K562 (cell line): Measurements from ENCODE around the gene B4GALT1. TPM values are rescaled to one million over a fixed set of nuclear protein-coding genes. Genes with fewer than 3 reads are reported as not detected.
A peak's percentile ranks its signal among the peaks of the same experiment; 100 is the strongest.

ENCODE experiments used
- ATAC-seq: fragments of 200-7000 bp; cut with Tn5 transposase; 3 replicates; pipeline ENCODE4 v1.9.1; 2020; ENCODE audit warnings: moderate library complexity
- BruUV-seq: library from RNA; stranded (reverse); fragments of 400-500 nt; replicated peaks from 2 replicates; lab custom pipeline; 2021; lab: Mats Ljungman, UMichigan
- CTCF ChIA-PET: fragments of 300-600 bp; formaldehyde crosslinking; extraction: SDS; loops from one replicate; lab custom pipeline; 2021; ENCODE audit warnings: low intra/inter-chr PET ratio; lab: Yijun Ruan, JAX
- POLR2A ChIA-PET: fragments of 300-600, 350-650 bp; sonication (Branson Sonifier 250); formaldehyde crosslinking; extraction: SDS; loops from one replicate; lab custom pipeline; 2021; ENCODE audit warnings: antibody characterized with exemption, inconsistent platforms; lab: Yijun Ruan, JAX
- DNase-seq, 4 experiments: peaks; one replicate each; pipeline versions ENCODE4 v3.0.0 to v3.0.0-alpha.2; 2011 to 2018; ENCODE audit warnings: low spot score in 3 of 4, mixed read lengths in 3 of 4; ENCODE audit errors: extremely low read depth in 1 of 4
- FAIRE-seq: peaks from 2 replicates; lab custom pipeline; 2011; peaks lifted over from hg19 to GRCh38; lab: Jason Lieb, UNC
- H2AFZ ChIP-seq: 2 replicates; pipeline ENCODE4 v1.6.0; 2011; ENCODE audit warnings: low read depth, low read length, control low read depth, inconsistent platforms
- H3K27ac ChIP-seq: fragments of 200-600 bp; 3 replicates; pipeline ENCODE4 v1.8.0; 2011; ENCODE audit warnings: low read depth, mild to moderate bottlenecking, control low read depth, inconsistent platforms, low read length, moderate library complexity, mixed read lengths; ENCODE audit errors: extremely low read depth
- H3K27me3 ChIP-seq, 2 experiments: fragments of 300-600 bp in 1 of 2; 2 replicates in 1 of 2; 3 replicates in 1 of 2; pipeline versions ENCODE4 v1.6.0 to v1.8.0; 2011; ENCODE audit warnings: inconsistent platforms in 2 of 2, low read length in 2 of 2, mild to moderate bottlenecking in 1 of 2, mixed read lengths in 1 of 2, moderate library complexity in 1 of 2; ENCODE audit not compliant: control insufficient read depth in 2 of 2, insufficient read depth in 2 of 2
- H3K36me3 ChIP-seq: fragments of 300-600 bp; 3 replicates; pipeline ENCODE4 v1.8.0; 2011; ENCODE audit warnings: mild to moderate bottlenecking, low read length, inconsistent platforms; ENCODE audit not compliant: control insufficient read depth, insufficient read depth
- H3K4me1 ChIP-seq, 2 experiments: fragments of 200-600 bp in 1 of 2; replicated peaks in 1 of 2; 2 replicates in 1 of 2; 3 replicates in 1 of 2; pipeline versions ENCODE4 v1.5.1 to v1.8.0; 2011; ENCODE audit warnings: inconsistent platforms in 2 of 2, low read length in 2 of 2, mild to moderate bottlenecking in 1 of 2, mixed read lengths in 1 of 2, moderate library complexity in 1 of 2; ENCODE audit not compliant: control insufficient read depth in 2 of 2, insufficient read depth in 2 of 2
- H3K4me2 ChIP-seq: 2 replicates; pipeline ENCODE4 v1.6.1; 2011; ENCODE audit warnings: low read length, control low read depth, inconsistent platforms, mixed read lengths; ENCODE audit not compliant: insufficient read depth
- H3K4me3 ChIP-seq: fragments of 200-600 bp; sonication (generic), shearing (Covaris generic); 2 replicates; pipeline ENCODE4 v1.5.1; 2016; ENCODE audit warnings: control low read depth, inconsistent platforms
- H3K79me2 ChIP-seq: fragments of 200-600 bp; 3 replicates; pipeline ENCODE4 v1.8.0; 2011; ENCODE audit warnings: low read length, inconsistent platforms; ENCODE audit not compliant: control insufficient read depth, insufficient read depth
- H3K9ac ChIP-seq, 2 experiments: 2 replicates each; pipeline versions ENCODE4 v1.6.0 to v1.6.1; 2011; ENCODE audit warnings: low read depth in 2 of 2, low read length in 2 of 2, control low read depth in 1 of 2, inconsistent platforms in 1 of 2, mild to moderate bottlenecking in 1 of 2, mixed read lengths in 1 of 2; ENCODE audit not compliant: insufficient read depth in 1 of 2
- H3K9me1 ChIP-seq: one replicate; pipeline ENCODE4 v1.6.0; 2011; ENCODE audit warnings: inconsistent platforms, mild to moderate bottlenecking, low read length, moderate library complexity; ENCODE audit not compliant: control insufficient read depth, insufficient read depth
- H3K9me3 ChIP-seq: replicated peaks from 2 replicates; pipeline ENCODE4 v1.5.1; 2011; ENCODE audit warnings: low read depth, low read length, inconsistent platforms; ENCODE audit not compliant: control insufficient read depth, insufficient read depth
- H4K20me1 ChIP-seq: replicated peaks from 2 replicates; pipeline ENCODE4 v1.6.1; 2011; ENCODE audit warnings: low read length, inconsistent platforms, mixed read lengths; ENCODE audit not compliant: control insufficient read depth, insufficient read depth
- ATF6 ChIP-seq: sonication (generic); formaldehyde crosslinking; IDR thresholded peaks from 2 replicates; pipeline ENCODE4 v1.4.0; 2020; ENCODE audit warnings: mild to moderate bottlenecking, missing genetic modification reagents
- BCOR ChIP-seq: fragments of 450-650 bp; IDR thresholded peaks from 2 replicates; pipeline ENCODE4 v1.6.1; 2016
- E2F1 ChIP-seq: sonication (generic); formaldehyde crosslinking; IDR thresholded peaks from 2 replicates; pipeline ENCODE4 v1.8.1; 2023; ENCODE audit warnings: mild to moderate bottlenecking, missing genetic modification reagents, moderate library complexity
- FOSL1 ChIP-seq: fragments of 200-800 bp; sonication (Bioruptor generic); conservative IDR thresholded peaks from 2 replicates; pipeline ENCODE4 v1.6.1; 2016; ENCODE audit warnings: missing genetic modification characterization, missing compliant biosample characterization
- FOXM1 ChIP-seq, 2 experiments: fragments of 450-650 bp in 1 of 2; sonication (generic) in 1 of 2; formaldehyde crosslinking in 1 of 2; IDR thresholded peaks; 2 replicates each; pipeline versions ENCODE4 v1.6.1 to v1.9.0; 2017 to 2022; ENCODE audit warnings: low read depth in 2 of 2, mild to moderate bottlenecking in 2 of 2, missing genetic modification reagents in 1 of 2, moderate library complexity in 1 of 2
- FOXP1 ChIP-seq: sonication (generic); formaldehyde crosslinking; IDR thresholded peaks from 2 replicates; pipeline ENCODE4 v1.8.0; 2022; ENCODE audit warnings: mild to moderate bottlenecking, missing genetic modification reagents
- HNRNPK ChIP-seq: fragments of 200-400 bp; formaldehyde crosslinking; IDR thresholded peaks from one replicate; pipeline ENCODE4 v1.6.1; 2018; ENCODE audit warnings: mild to moderate bottlenecking, low read depth, low read length; ENCODE audit not compliant: poor library complexity, severe bottlenecking
- IRF2 ChIP-seq: sonication (generic); formaldehyde crosslinking; IDR thresholded peaks from 2 replicates; pipeline ENCODE4 v1.8.1; 2022; ENCODE audit warnings: mild to moderate bottlenecking, missing genetic modification reagents
- NFXL1 ChIP-seq: fragments of 450-650 bp; formaldehyde crosslinking; IDR thresholded peaks from 2 replicates; pipeline ENCODE4 v1.4.0; 2021; ENCODE audit warnings: mild to moderate bottlenecking
- POLR2H ChIP-seq: IDR thresholded peaks from 2 replicates; pipeline ENCODE4 v1.6.1; 2016; ENCODE audit warnings: missing genetic modification characterization, low read depth, mild to moderate bottlenecking, control low read depth, missing compliant biosample characterization, moderate library complexity
- PTTG1 ChIP-seq: fragments of 450-650 bp; IDR thresholded peaks from 2 replicates; pipeline ENCODE4 v1.6.1; 2016; ENCODE audit warnings: low read depth, mild to moderate bottlenecking, missing genetic modification characterization, missing compliant biosample characterization
- TRIM28 ChIP-seq: fragments of 450-650 bp; IDR thresholded peaks from 2 replicates; pipeline ENCODE4 v1.6.1; 2017
- XRCC5 ChIP-seq: fragments of 200-400 bp; formaldehyde crosslinking; IDR thresholded peaks from 2 replicates; pipeline ENCODE4 v1.6.1; 2017; ENCODE audit warnings: low read depth, mild to moderate bottlenecking, low read length
- WGBS: fragments of 100-300 bp; shearing (Covaris generic); methylation state at CpG from one replicate; pipeline ENCODE4 v1.1.6; 2016; ENCODE audit warnings: low coverage, mixed read lengths; ENCODE audit not compliant: insufficient coverage; ENCODE audit errors: missing lambda C conversion rate; 5-methylcytosine and 5-hydroxymethylcytosine counted together
- in situ Hi-C: fragments of 300-500 bp; cut with MboI; formaldehyde crosslinking; loops from 4 replicates; pipeline ENCODE4 v1.15.0; 2018; ENCODE audit warnings: inconsistent platforms, mixed read lengths
- intact Hi-C: fragments of 100-400 bp; cut with micrococcal nuclease; formaldehyde crosslinking; loops from 2 replicates; pipeline ENCODE4 v1.14.2; 2022
- polyA plus RNA-seq, 8 experiments: library from polyadenylated mRNA; depleted of rRNA in 4 of 8; stranded (reverse) in 5 of 8; unstranded in 3 of 8; fragments of >200 nt; fragmentation: Nextera tagmentation in 2 of 8; fragmentation: Illumina TruSeq in 1 of 8; extraction: Ambion mirVana in 2 of 8; extraction: Trizol in 1 of 8; gene quantifications; 2 replicates each; pipeline versions ENCODE4 v1.2.1 to v1.2.3, GENCODE V29; 2011 to 2014; ENCODE audit warnings: inconsistent platforms in 1 of 8, missing spikeins in 1 of 8
- total RNA-seq, 7 experiments: library from RNA; depleted of rRNA in 6 of 7; stranded (reverse); fragments of >200 nt in 6 of 7; fragmentation: Illumina TruSeq in 2 of 7; extraction: Trizol in 2 of 7; gene quantifications; 2 replicates each; pipeline versions ENCODE4 v1.2.1 to v1.2.3, GENCODE V29; 2011 to 2021; ENCODE audit warnings: low replicate concordance in 1 of 7
- TF ChIP-seq, protein P1 (sequence below), 2 experiments: IDR thresholded peaks; 2 replicates each; pipeline ENCODE4 v1.6.1; 2012; ENCODE audit warnings: improper control_type of control experiment in 2 of 2, low read depth in 2 of 2, low read length in 2 of 2, borderline replicate concordance in 1 of 2

B4GALT1 gene
- total and polyA plus RNA-seq, 9 of the 15 experiments (the other 6 are each of a cell fraction or from before 2014, with no cell fraction given) = 4.1 to 26.8 (median 7.1) TPM

DNA sequence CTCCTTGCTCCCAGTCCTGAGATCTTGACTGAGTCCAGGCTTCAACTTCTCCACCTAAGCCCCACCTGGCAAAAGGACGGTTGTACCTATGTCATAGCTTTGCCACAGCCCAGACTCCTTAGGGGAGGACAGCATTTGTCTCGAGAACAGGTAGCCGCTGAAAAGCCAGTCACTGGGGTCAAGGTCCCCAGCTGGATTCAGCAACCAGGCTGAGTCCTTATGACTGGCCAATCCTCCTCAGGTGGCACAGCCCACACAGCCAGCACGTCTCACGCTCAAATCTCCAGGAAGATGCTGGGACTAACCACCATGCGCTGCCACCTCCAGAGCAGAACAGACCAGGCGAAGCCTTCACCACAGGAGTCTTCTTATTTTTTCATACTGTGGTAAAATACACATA is 62.7 kb downstream of the B4GALT1 start:
- H3K9ac ChIP-seq = peak overlapping the region in 1 of 2 experiments; percentile 36; a peak in 1 of 4 replicates
- ATAC-seq (no peak), FAIRE-seq (no peak), DNase-seq (no peak)
- TF ChIP-seq BCOR (no peak), FOXP1 (CRISPR knock-in tag) (no peak), IRF2 (CRISPR knock-in tag) (no peak), TRIM28 (no peak), E2F1 (no peak), NFXL1 (CRISPR knock-in tag) (no peak), ATF6 (CRISPR knock-in tag) (no peak), FOXM1 (IDR thresholded peaks at IDR 0.05; ENCODE audit: low read depth) (no peak), FOXM1 (CRISPR knock-in tag; IDR thresholded peaks at IDR 0.05; ENCODE audit: low read depth) (no peak), PTTG1 (tag) (no peak), FOSL1 (tag) (no peak), POLR2H (tag) (no peak), HNRNPK (no peak), XRCC5 (no peak)
- TF ChIP-seq, protein P1, sequence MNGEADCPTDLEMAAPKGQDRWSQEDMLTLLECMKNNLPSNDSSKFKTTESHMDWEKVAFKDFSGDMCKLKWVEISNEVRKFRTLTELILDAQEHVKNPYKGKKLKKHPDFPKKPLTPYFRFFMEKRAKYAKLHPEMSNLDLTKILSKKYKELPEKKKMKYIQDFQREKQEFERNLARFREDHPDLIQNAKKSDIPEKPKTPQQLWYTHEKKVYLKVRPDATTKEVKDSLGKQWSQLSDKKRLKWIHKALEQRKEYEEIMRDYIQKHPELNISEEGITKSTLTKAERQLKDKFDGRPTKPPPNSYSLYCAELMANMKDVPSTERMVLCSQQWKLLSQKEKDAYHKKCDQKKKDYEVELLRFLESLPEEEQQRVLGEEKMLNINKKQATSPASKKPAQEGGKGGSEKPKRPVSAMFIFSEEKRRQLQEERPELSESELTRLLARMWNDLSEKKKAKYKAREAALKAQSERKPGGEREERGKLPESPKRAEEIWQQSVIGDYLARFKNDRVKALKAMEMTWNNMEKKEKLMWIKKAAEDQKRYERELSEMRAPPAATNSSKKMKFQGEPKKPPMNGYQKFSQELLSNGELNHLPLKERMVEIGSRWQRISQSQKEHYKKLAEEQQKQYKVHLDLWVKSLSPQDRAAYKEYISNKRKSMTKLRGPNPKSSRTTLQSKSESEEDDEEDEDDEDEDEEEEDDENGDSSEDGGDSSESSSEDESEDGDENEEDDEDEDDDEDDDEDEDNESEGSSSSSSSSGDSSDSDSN (IDR thresholded peaks at IDR 0.05; ENCODE audit: borderline replicate concordance in 1 of 2, low read depth in 2 of 2, low read length in 2 of 2) = no peak
- H4K20me1 ChIP-seq = no peaks in the 10 kb centered on the region; the same call in 1 of the 2 replicates
- no peaks in the 10 kb centered on the region for H3K9me1 ChIP-seq
- H3K4me1 ChIP-seq = peaks cover 3 to 6% of the 10 kb centered on the region in 2 experiments; a peak in 2 of 5 replicates
- ChIA-PET CTCF (no interaction called here), POLR2A (no interaction called here)
- in situ Hi-C loops = loop anchor here (10.0 kb wide), 1 partner anchor 130 kb away; no protein-coding TSS in a partner anchor
- H3K9me3 ChIP-seq = no peaks in the 10 kb centered on the region
- no peak overlapping the region for H2AFZ ChIP-seq
- intact Hi-C loops = no loop called here
- no TSS peak for BruUV-seq
- H3K36me3 ChIP-seq = no peaks in the 10 kb centered on the region
- 76% methylated on average over 7 of the region's 7 CpGs for WGBS
- H3K27ac ChIP-seq = no peak overlapping the region
- no peaks in the 10 kb centered on the region for H3K79me2 ChIP-seq
- no peak overlapping the region for H3K4me2 ChIP-seq
- no peak overlapping the region for H3K4me3 ChIP-seq
- no peaks in the 10 kb centered on the region for H3K27me3 ChIP-seq
